Measurements from ENCODE around the gene PSMA1.
A peak's percentile ranks its signal among the peaks of the same experiment; 100 is the strongest.

PSMA1 gene

GRCh38 chr11:14529321-14529720, 9.1 kb upstream of the PSMA1 start:
- no peak for DNase-seq

- DNase-seq, result no peak
These were observed 2.6 kb upstream of the PSMA1 start for GRCh38 chr11:14522801-14523200.

GRCh38 chr11:14522245-14522644, 2.1 kb upstream of the PSMA1 start:
- DNase-seq, result no peak

GRCh38 chr11:14520747-14521151, 563 bp upstream of the PSMA1 start:
- DNase-seq, result no peak

- no peak for DNase-seq
These were observed 629 bp downstream of the PSMA1 start for GRCh38 chr11:14519597-14519916.

- no peak for DNase-seq
These were observed 1.4 kb downstream of the PSMA1 start for GRCh38 chr11:14518820-14519219.

GRCh38 chr11:14513800-14514199, 6.4 kb downstream of the PSMA1 start:
- DNase-seq, result no peak

- DNase-seq, result no peak
These were observed 13.7 kb downstream of the PSMA1 start for GRCh38 chr11:14506532-14506931.

GRCh38 chr11:14503023-14503422, 17.2 kb downstream of the PSMA1 start:
- DNase-seq, result no peak

GRCh38 chr11:14502039-14502438, 18.1 kb downstream of the PSMA1 start:
- no peak for DNase-seq

GRCh38 chr11:14500181-14500651, 20.0 kb downstream of the PSMA1 start:
- peak; percentile 17 to 51 for DNase-seq

- peak; percentile 89 to 94 for DNase-seq
These were observed 20.5 kb downstream of the PSMA1 start, which contains the start of gene COPB1 for GRCh38 chr11:14499560-14500180. TSS of gene COPB1 (minus strand) at chr11:14499811. CDS start at chr11:14498928, 883 bp downstream.

GRCh38 chr11:14499178-14499559, 21.0 kb downstream of the PSMA1 start:
- no peak for DNase-seq

- DNase-seq, result no peak
These were observed 39.5 kb downstream of the PSMA1 start for GRCh38 chr11:14480716-14481115.

- no peak for DNase-seq
These were observed 49.1 kb downstream of the PSMA1 start for GRCh38 chr11:14471127-14471526.

GRCh38 chr11:14463623-14464022, 56.6 kb downstream of the PSMA1 start:
- no peak for DNase-seq

GRCh38 chr11:14460147-14460546, 60.0 kb downstream of the PSMA1 start:
- DNase-seq, result no peak

GRCh38 chr11:14458377-14458776, 61.8 kb downstream of the PSMA1 start:
- DNase-seq, result no peak

GRCh38 chr11:14455648-14456430, 64.3 kb downstream of the PSMA1 start:
- DNase-seq, result no peak

All from hippocampal formation (tissue), 2 donors.